ENCODE measurements around the gene MZT2B. TPM values are rescaled to one million over a fixed set of nuclear protein-coding genes. Genes with fewer than 3 reads are reported as not detected.
"Not testable (repeated sequence)": the region's sequence is repeated elsewhere in the genome, so short reads cannot be mapped to it uniquely, and the experiment has no call there.

The MZT2B gene
- total and polyA plus RNA-seq, 2 experiments from 2014 or later = 70.9 to 233 TPM

GRCh38 chr2:130138841-130139251, 43.2 kb upstream of the MZT2B start:
- peaks cover 10% of the 10 kb centered on the region for H3K27me3 Mint-ChIP-seq (ENCODE audit: insufficient read depth, low read depth, poor library complexity)
- not testable (repeated sequence) for H3K36me3 ChIP-seq (ENCODE audit: insufficient read depth); H3K27me3 ChIP-seq (ENCODE audit: insufficient read depth); H3K9me3 Mint-ChIP-seq; H3K27ac ChIP-seq (ENCODE audit: low read depth); H3K4me3 Mint-ChIP-seq; H3K4me3 ChIP-seq; H3K4me2 ChIP-seq; H3K4me1 Mint-ChIP-seq; H3K4me1 ChIP-seq (ENCODE audit: insufficient read depth); H4K20me1 ChIP-seq (replicated peaks; ENCODE audit: insufficient read depth); H3F3A ChIP-seq (replicated peaks; ENCODE audit: low read depth); H3K9me2 ChIP-seq (ENCODE audit: insufficient read depth); H3K36me3 Mint-ChIP-seq (ENCODE audit: low read depth); H3K27ac Mint-ChIP-seq; H2AFZ ChIP-seq; ATAC-seq; DNase-seq (ENCODE audit: low spot score); H3K79me2 ChIP-seq (replicated peaks; ENCODE audit: insufficient read depth)

GRCh38 chr2:130139331-130140280, 42.5 kb upstream of the MZT2B start:
- not testable (repeated sequence) for H3F3A ChIP-seq (replicated peaks; ENCODE audit: low read depth); H3K27ac Mint-ChIP-seq; H3K36me3 ChIP-seq (ENCODE audit: insufficient read depth); DNase-seq (ENCODE audit: low spot score); H3K27me3 ChIP-seq (ENCODE audit: insufficient read depth); H3K9me2 ChIP-seq (ENCODE audit: insufficient read depth); H3K4me1 Mint-ChIP-seq; H2AFZ ChIP-seq; H3K4me2 ChIP-seq; H3K4me3 ChIP-seq; H4K20me1 ChIP-seq (replicated peaks; ENCODE audit: insufficient read depth); H3K9me3 Mint-ChIP-seq; H3K27ac ChIP-seq (ENCODE audit: low read depth); H3K4me1 ChIP-seq (ENCODE audit: insufficient read depth); H3K4me3 Mint-ChIP-seq; ATAC-seq; H3K36me3 Mint-ChIP-seq (ENCODE audit: low read depth); H3K79me2 ChIP-seq (replicated peaks; ENCODE audit: insufficient read depth)
- peaks cover 12% of the 10 kb centered on the region for H3K27me3 Mint-ChIP-seq (ENCODE audit: insufficient read depth, low read depth, poor library complexity)

GRCh38 chr2:130140516-130140915, 41.5 kb upstream of the MZT2B start:
- H2AFZ ChIP-seq; H3K4me3 Mint-ChIP-seq; H4K20me1 ChIP-seq (replicated peaks; ENCODE audit: insufficient read depth); H3K4me3 ChIP-seq; H3K27ac Mint-ChIP-seq; H3K36me3 ChIP-seq (ENCODE audit: insufficient read depth); H3K4me1 ChIP-seq (ENCODE audit: insufficient read depth); H3K27me3 ChIP-seq (ENCODE audit: insufficient read depth); ATAC-seq; H3F3A ChIP-seq (replicated peaks; ENCODE audit: low read depth); H3K36me3 Mint-ChIP-seq (ENCODE audit: low read depth); H3K4me2 ChIP-seq; H3K9me2 ChIP-seq (ENCODE audit: insufficient read depth); H3K4me1 Mint-ChIP-seq; H3K9me3 Mint-ChIP-seq; H3K27ac ChIP-seq (ENCODE audit: low read depth); DNase-seq (ENCODE audit: low spot score); H3K79me2 ChIP-seq (replicated peaks; ENCODE audit: insufficient read depth): not testable (repeated sequence)
- H3K27me3 Mint-ChIP-seq (ENCODE audit: insufficient read depth, low read depth, poor library complexity) = peaks cover 15% of the 10 kb centered on the region

DNA sequence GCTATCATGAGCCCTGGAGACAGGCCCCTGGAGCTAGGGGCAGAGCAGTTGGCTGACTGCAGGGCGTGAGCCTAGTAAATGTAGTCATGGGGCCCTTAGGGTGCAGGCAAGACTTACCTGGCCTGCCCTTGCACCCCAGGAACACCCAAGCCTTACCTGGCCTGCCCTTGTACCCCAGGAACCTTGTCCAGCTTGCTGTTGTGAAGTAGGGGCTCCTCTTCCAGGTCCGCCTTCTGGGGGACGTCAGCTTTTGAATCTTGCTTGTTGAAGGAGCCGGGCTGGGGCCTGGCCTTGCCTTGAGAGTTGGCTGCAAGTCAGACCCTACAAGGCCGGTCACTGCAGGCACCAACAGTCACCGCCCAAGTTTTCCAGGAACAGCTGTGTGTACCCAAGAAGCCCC, 41.1 kb upstream of the MZT2B start:
- not testable (repeated sequence) for H4K20me1 ChIP-seq (replicated peaks; ENCODE audit: insufficient read depth); H2AFZ ChIP-seq; DNase-seq (ENCODE audit: low spot score); H3K79me2 ChIP-seq (replicated peaks; ENCODE audit: insufficient read depth); H3K4me1 ChIP-seq (ENCODE audit: insufficient read depth); H3K27ac ChIP-seq (ENCODE audit: low read depth); H3K36me3 Mint-ChIP-seq (ENCODE audit: low read depth); H3K4me3 Mint-ChIP-seq; H3K36me3 ChIP-seq (ENCODE audit: insufficient read depth); H3K9me3 Mint-ChIP-seq; H3K27ac Mint-ChIP-seq; H3K4me3 ChIP-seq; ATAC-seq; H3K27me3 ChIP-seq (ENCODE audit: insufficient read depth); H3K4me2 ChIP-seq; H3K4me1 Mint-ChIP-seq; H3K9me2 ChIP-seq (ENCODE audit: insufficient read depth); H3F3A ChIP-seq (replicated peaks; ENCODE audit: low read depth)
- H3K27me3 Mint-ChIP-seq (ENCODE audit: insufficient read depth, low read depth, poor library complexity) = peaks cover 15% of the 10 kb centered on the region

- not testable (repeated sequence) for H3K36me3 ChIP-seq (ENCODE audit: insufficient read depth); H3K4me3 Mint-ChIP-seq; H4K20me1 ChIP-seq (replicated peaks; ENCODE audit: insufficient read depth); H3K4me3 ChIP-seq; ATAC-seq; H3K4me1 Mint-ChIP-seq; H3K9me2 ChIP-seq (ENCODE audit: insufficient read depth); H2AFZ ChIP-seq; DNase-seq (ENCODE audit: low spot score); H3K4me1 ChIP-seq (ENCODE audit: insufficient read depth); H3F3A ChIP-seq (replicated peaks; ENCODE audit: low read depth); H3K9me3 Mint-ChIP-seq; H3K27me3 ChIP-seq (ENCODE audit: insufficient read depth); H3K79me2 ChIP-seq (replicated peaks; ENCODE audit: insufficient read depth); H3K4me2 ChIP-seq; H3K36me3 Mint-ChIP-seq (ENCODE audit: low read depth); H3K27ac Mint-ChIP-seq; H3K27ac ChIP-seq (ENCODE audit: low read depth)
- H3K27me3 Mint-ChIP-seq (ENCODE audit: insufficient read depth, low read depth, poor library complexity) = peaks cover 15% of the 10 kb centered on the region
Measured at GRCh38 chr2:130141645-130142370, 40.3 kb upstream of the MZT2B start.

DNA sequence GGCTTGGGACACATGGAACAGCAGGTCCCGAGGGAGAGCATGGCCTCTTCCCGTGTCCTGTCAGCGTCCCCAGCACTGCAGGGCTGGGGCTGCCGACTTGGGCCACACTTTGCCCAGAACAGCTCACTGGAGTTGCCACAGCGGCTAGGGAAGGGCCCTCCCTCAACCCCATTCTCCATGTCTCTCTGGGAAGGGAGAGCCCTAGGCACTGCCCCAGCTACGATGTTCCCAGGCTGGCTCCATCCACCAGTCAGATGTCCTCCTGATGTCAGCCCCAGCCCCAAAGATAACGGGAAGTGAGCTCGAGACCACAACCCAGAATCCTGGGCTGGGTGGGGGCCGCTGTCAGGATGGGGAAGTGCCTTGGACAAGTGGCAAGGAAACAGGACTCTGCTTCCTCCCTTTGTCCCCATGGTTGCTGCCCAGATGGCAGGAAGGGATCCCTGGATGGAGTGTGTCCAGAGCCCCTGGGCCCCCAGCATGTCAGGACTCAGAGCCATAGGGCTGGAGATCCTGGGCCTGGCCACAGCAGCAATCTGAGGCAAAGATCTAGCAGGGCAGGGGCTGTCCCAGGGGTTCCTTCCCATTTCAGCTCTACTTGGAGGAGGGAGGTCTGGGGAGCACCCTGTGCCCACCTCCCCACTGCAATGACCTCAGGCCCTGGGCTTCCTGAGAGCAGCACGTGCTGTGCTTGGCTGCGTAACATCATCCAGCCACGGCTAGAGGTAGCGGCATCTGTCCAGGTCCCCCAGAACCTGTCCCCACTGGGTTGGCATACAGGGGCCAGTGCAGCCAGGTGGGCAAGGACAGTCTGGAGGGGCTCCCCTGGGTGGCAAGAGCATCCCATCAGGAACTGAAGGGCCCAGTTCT, 39.4 kb upstream of the MZT2B start:
- ATAC-seq; H3K36me3 ChIP-seq (ENCODE audit: insufficient read depth); H3K27ac Mint-ChIP-seq; H3K27me3 ChIP-seq (ENCODE audit: insufficient read depth); H3K27ac ChIP-seq (ENCODE audit: low read depth); H4K20me1 ChIP-seq (replicated peaks; ENCODE audit: insufficient read depth); H3K36me3 Mint-ChIP-seq (ENCODE audit: low read depth); H3K4me2 ChIP-seq; H3K4me3 ChIP-seq; H3K4me1 Mint-ChIP-seq; H3K79me2 ChIP-seq (replicated peaks; ENCODE audit: insufficient read depth); H3K4me1 ChIP-seq (ENCODE audit: insufficient read depth); H3F3A ChIP-seq (replicated peaks; ENCODE audit: low read depth); H3K9me3 Mint-ChIP-seq; H3K9me2 ChIP-seq (ENCODE audit: insufficient read depth); H2AFZ ChIP-seq; DNase-seq (ENCODE audit: low spot score): not testable (repeated sequence)
- H3K27me3 Mint-ChIP-seq (ENCODE audit: insufficient read depth, low read depth, poor library complexity) = peaks cover 13% of the 10 kb centered on the region
- H3K4me3 Mint-ChIP-seq = peak overlapping the region; percentile 70; the same call in 2 of the 3 replicates

Data from GM23338 (cell line).